SJCRH30 (cell line): ENCODE measurements around the gene EFR3B. TPM values are rescaled to one million over a fixed set of nuclear protein-coding genes. Genes with fewer than 3 reads are reported as not detected.

Source experiments
- DNase-seq, 2 experiments: peaks; one replicate each; pipeline ENCODE4 v3.0.0-alpha.2; 2015 to 2020
- H3K27ac ChIP-seq: fragments of 250-450 bp; sonication (Bioruptor Pico); 2 replicates; pipeline ENCODE4 v1.5.1; 2020; ENCODE audit warnings: mild to moderate bottlenecking, moderate library complexity
- H3K27me3 ChIP-seq: fragments of 250-450 bp; sonication (Bioruptor Pico); 2 replicates; pipeline ENCODE4 v1.5.1; 2020; ENCODE audit warnings: mild to moderate bottlenecking, moderate library complexity
- H3K36me3 ChIP-seq: fragments of 250-450 bp; sonication (Bioruptor Pico); 2 replicates; pipeline ENCODE4 v1.5.1; 2020; ENCODE audit warnings: mild to moderate bottlenecking, moderate library complexity
- H3K4me1 ChIP-seq: fragments of 250-450 bp; sonication (Bioruptor Pico); 2 replicates; pipeline ENCODE4 v1.5.1; 2020; ENCODE audit warnings: mild to moderate bottlenecking, moderate library complexity
- H3K4me3 ChIP-seq: fragments of 250-450 bp; sonication (Bioruptor Pico); 2 replicates; pipeline ENCODE4 v1.5.1; 2020; ENCODE audit warnings: mild to moderate bottlenecking, moderate library complexity
- H3K9me3 ChIP-seq: fragments of 250-450 bp; sonication (Bioruptor Pico); replicated peaks from 2 replicates; pipeline ENCODE4 v1.5.1; 2020; ENCODE audit warnings: mild to moderate bottlenecking, moderate library complexity
- total RNA-seq: library from RNA; depleted of rRNA; stranded (reverse); fragments of >200 nt; shearing (Covaris generic); gene quantifications from 2 replicates; pipeline ENCODE4 v1.2.3, GENCODE V29; 2014; rRNA removed

EFR3B gene
- total RNA-seq, 1 experiment from 2014 or later, result 4.2 TPM

DNA sequence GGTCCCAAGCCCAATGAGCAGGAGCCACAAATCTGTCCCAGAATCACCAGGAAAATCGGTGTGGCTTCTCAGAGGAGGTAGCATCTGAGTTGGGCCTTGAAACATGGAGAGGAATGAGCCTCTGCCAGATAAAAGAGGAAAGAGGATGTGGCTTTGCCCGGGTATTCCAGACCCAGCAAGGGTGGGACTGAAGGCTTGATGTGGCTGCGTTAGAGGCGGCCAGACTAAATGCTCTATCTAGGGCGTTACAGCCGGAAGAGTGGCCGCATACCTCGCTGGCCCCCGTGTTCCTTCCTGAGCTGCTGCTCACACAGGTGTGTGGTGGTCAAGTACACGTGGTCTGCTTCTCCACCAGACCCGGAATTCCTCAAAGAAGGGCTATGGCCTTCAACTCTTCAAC is 160.4 kb downstream of the EFR3B start:
- H3K27ac ChIP-seq, result no peak overlapping the region
- no peaks in the 10 kb centered on the region for H3K9me3 ChIP-seq
- no peak overlapping the region for H3K4me3 ChIP-seq
- no peak for DNase-seq
- H3K4me1 ChIP-seq, result peaks cover 13% of the 10 kb centered on the region
- no peaks in the 10 kb centered on the region for H3K36me3 ChIP-seq
- H3K27me3 ChIP-seq, result no peaks in the 10 kb centered on the region

DNA sequence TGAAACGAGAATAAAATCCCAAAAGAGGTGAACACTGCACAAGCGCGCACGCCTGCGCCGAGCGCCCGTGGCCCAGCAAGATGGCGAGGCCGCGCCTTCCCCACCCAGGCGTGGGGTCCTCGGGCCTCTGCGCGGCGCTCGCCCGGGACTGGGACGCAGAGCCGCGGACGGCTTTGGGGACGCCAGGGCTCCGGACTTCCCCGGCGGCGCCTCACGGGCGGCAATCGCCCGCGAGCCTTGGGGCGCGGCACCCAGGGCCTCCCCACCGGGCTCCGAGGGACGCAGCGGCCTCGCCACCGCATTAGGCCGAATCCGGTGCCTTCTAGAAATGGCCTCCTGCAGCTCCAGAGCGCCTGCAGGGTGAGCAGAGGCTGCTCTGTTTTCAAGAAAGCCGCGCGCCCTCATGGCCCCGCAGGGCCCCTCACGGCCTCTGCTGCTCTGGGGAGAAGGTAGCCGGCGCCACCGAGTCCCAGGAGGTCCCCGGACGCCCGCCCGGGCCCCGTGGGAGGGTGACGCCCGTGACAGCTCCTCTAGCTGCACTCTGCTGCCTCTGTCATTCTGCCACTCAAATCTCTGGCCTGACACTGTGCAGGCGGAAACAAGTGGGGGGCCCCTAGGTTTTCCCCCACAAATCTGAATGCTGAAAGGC is 162.4 kb downstream of the EFR3B start:
- DNase-seq, result no peak
- Histone ChIP-seq H3K4me1 (peaks cover 4% of the 10 kb centered on the region), H3K27me3 (no peaks in the 10 kb centered on the region), H3K9me3 (no peaks in the 10 kb centered on the region), H3K36me3 (no peaks in the 10 kb centered on the region), H3K27ac (no peak overlapping the region), H3K4me3 (no peak overlapping the region)

DNA sequence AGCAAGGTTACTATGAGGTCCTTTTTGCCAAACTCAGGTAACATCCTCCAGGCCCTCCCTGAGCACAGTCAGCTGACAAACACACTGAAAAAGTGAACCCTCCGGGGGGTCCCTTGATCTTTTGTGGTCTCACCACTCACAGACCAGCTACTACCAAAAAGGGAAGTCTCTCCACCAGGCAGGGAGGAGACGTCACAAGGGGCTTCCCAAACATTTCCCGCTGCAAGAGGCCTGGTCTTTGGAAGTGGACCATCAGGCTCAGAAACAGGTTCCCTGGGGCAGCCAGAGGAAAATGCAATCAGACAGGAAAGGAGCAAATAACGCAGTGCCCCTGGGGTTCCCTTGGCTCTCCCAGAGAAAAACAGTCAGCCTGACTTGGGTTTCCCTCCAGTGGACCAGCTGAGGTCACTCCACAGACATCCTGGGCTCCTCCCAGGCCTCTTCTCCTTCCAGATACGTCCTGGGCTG is 165.2 kb downstream of the EFR3B start:
- H3K9me3 ChIP-seq, result no peaks in the 10 kb centered on the region
- no peak overlapping the region for H3K27ac ChIP-seq
- H3K27me3 ChIP-seq, result no peaks in the 10 kb centered on the region
- no peak overlapping the region for H3K4me3 ChIP-seq
- H3K4me1 ChIP-seq, result peaks cover 24% of the 10 kb centered on the region
- peak in 1 of 2 experiments; percentile 14 for DNase-seq
- H3K36me3 ChIP-seq, result no peaks in the 10 kb centered on the region

Other genes starting within 250 kb of the EFR3B start
- gene PTRHD1, start 248.7 kb upstream of the EFR3B start, total RNA-seq, result 56.3 and 56.9 TPM in 2 replicates
- 105 and 129 TPM in 2 replicates for gene CENPO, start 248.7 kb upstream of the EFR3B start, total RNA-seq
- gene ADCY3, start 121.8 kb upstream of the EFR3B start, total RNA-seq, result 73.2 and 73.9 TPM in 2 replicates
- 9.2 and 10.5 TPM in 2 replicates for gene DNAJC27, start 70.1 kb upstream of the EFR3B start, total RNA-seq
- not detected in 2 replicates for gene POMC, start 126.5 kb downstream of the EFR3B start, total RNA-seq